Activated CD8-positive, alpha-beta memory T cell treated with anti-CD3 and anti-CD28 coated beads, Interleukin-2, amount 50 U/mL, for 24 hours (primary cell): ENCODE measurements around the gene LIF.

ENCODE experiments used
- DNase-seq: peaks from one replicate; pipeline ENCODE4 v3.0.0-alpha.2; 2020; ENCODE audit errors: extremely low read depth

Gene LIF

DNA sequence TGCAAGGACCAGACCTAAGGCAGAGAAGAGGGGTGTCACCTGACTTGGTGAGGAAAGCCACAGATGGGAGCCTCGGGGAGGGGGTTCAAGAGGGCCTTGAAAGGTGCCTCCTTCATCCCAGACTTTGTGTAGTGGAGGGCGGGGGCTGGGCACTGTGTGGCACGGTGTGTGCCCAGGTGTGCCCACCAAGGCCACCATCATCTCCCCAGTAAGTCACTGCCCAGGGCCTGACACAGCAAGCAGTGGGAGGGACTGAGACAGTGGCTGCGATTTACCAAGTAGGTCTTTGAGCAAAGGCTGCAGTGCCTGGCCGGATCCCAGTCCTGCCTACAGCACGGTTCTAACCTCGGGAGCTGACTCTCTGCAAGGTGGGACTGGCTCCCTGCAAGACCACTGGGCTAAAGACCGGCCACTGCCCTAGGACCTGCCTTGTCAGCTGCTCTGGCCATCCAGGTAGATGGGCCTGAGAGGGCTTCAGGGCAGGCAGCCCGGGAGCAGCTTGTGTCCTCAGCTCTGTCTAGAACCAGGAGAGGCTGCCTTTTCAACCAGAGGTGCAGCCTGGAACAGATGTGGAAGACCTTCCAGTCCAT, 18.7 kb upstream of the LIF start:
- no peak for DNase-seq

DNA sequence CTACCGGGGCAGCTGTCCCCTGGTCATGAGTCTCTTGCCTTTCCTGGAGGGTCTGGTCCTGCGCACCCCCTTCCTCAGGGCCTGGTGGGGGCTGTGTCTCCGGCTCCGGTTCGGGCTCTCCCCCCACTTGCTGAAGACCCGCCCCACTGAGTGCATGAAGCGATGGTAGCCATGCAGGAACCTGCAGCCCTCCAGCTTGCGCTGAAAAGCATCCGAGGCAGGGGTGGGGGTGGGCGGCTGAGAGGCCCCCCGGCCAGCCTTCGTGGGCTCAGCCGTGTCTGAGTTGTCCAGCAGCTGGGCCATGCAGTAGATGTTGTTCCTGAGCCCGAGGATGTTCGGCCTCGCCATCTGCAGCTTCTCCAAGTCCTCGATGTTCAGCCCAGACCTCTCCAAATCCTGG, 17.3 kb upstream of the LIF start:
- DNase-seq = no peak

DNA sequence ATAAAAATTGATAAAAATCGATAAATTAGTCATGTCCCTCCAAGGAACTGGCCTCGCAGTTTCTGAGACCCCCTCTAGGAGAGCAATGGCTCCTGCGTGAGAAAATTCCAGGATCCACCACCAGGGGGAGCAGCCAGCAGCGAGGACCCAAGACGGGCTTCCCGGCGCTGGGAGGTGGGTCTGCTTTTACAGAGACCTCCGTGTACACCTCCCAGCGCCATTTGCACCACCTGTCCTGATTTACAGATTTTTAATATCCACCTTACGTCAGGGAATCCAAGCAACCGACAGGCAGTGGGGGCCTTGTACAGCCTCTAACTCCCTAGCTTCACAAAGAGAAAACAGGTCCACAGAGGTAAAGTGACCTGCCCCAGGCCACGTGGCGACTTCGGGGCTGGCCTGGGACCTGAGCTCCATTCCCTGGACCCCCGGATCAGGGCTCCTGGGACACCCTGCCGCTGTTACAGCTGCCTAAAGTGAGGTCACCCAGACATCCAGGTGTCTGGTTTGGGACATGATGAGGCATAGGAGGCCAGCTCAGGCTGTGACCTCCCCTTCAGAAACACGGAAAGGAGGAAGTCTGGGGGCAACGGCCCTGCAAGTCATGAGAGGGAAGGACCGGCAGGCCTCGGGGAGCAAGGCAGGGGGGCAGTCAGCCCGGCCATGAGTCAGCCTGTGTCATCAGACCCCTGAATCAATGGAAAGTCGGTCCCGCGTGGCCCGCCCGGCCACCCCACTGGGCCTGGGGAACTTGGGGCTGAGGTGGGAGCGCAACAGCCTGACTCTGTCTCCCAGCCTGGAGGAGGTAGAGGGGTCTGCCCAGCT, 16.6 kb upstream of the LIF start:
- peak; percentile 60 for DNase-seq

DNA sequence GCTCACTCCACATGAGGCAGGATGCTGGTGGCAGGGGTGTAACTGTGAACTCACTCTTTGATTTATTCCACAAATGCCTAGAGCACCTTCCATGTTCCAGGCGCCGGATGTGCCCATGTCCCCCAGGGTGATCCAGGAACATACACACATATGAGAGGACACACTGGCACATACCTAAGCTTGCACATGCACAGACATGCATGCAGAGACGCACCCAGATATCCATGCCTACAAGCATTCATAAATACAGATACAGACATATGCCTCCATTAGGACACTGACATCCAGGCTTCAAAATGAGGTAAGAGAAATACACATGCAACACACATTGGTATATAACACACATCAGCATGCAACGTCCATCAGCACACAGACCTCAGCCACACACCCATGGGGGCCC, 15.6 kb upstream of the LIF start:
- no peak for DNase-seq

DNA sequence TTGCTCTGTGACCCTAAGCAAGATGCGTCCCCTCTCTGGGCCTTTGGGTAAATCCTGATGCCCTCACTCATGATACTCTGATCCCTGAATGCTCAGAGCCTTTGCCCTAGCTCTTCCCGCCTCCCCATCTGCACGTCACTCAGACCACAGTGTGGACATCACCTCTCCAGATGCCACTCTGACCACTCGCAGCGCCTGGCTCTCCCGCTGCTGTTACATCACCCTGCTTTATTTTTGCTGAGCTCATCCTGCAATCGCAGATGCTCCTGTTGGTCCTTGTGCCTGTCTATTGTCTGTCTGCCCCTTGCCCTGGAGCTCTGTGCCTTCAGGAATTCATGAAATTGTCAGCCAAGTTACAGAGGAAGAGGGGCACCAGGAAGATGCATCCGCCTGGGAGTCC, 14.6 kb upstream of the LIF start:
- DNase-seq = no peak

DNA sequence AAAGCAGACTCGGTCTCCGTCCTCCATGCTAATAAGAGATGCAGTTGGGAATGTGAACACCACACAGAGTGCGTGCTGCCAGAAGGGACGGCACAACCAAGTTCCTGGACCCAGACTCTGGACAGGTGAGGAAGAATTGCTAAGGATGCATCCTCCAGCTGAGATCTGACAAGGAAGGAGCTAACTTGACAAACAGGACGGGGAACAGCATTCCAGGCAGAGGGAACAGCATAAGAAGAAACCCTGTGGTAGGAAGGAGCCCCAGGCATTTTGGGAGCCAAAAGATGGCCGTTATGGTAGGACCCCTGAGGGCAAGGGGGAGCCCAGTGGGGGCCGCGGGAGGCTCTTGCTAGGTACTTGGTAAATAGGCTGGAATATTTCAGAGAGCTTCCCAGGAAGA, 14.1 kb upstream of the LIF start:
- DNase-seq = no peak

DNA sequence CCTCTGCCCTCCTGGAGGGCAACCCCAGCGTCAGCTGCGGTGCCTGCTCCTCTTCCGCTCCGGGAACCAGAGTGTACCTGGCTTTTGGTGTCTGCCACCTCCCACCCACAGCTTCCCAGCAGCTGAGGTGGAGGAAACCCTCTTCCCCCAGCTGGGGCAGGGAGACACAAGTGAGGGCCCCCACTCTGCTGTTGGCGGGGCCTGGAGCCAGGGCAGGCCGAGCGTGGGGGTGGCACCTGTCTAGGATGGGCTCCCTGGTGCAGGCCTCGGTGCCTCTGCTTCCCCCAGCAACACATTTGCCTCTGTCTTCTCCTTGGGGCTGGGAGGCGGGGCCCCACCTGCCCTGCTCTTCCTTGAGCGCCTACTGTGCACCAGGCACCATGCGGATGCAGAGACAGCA, 13.7 kb upstream of the LIF start:
- DNase-seq = no peak

DNA sequence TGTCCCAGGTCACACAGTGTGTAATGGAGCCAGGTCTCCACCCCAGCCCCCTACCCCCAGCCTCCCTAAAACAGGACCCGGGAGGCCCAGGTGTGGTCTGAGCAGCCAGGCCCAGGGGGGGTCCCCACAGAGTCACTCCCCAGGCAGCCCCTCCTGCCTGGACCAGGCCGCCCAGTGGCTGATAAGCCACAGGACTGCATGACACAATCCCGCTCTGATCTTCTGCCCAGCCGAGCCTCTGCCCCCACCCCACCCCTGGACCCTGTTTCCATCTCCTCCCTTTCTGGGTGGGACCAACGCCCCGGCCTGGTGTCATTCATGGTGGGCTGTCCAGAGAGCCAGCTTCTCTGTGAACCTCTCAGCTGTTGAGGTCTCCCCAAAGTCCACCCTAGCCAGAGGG, 7.8 kb upstream of the LIF start:
- no peak for DNase-seq

DNA sequence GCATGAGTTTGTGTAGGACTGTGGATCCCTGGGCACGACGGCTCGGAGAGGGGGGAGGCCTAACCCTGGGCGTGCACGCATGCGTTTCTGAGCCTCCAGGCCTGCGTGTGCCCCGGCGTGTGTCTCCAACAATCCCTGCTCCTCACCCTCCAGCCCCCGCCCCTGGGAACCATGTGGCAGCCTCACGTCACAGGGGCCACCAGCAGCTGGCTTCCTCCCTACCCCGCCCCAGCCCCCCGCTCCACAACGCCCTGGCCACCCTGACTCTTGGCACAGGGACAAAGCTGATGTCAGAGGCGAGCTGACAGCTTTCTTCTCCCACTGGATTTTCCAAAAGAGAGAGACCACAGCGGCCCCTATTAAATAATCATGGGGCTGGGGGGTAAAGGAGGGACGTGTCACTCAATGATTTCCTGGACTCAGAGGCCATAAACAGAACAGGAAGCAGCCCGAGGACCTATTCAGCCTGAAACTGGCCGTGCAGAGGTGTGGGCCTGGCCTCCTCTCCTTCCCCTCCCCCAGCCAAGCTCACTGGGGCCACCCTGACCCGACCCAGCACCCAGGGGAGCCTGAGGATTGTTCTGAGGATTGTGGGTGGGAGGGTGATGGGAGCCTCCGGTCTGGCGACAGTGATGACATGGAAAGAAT, 6.8 kb upstream of the LIF start:
- DNase-seq = no peak

DNA sequence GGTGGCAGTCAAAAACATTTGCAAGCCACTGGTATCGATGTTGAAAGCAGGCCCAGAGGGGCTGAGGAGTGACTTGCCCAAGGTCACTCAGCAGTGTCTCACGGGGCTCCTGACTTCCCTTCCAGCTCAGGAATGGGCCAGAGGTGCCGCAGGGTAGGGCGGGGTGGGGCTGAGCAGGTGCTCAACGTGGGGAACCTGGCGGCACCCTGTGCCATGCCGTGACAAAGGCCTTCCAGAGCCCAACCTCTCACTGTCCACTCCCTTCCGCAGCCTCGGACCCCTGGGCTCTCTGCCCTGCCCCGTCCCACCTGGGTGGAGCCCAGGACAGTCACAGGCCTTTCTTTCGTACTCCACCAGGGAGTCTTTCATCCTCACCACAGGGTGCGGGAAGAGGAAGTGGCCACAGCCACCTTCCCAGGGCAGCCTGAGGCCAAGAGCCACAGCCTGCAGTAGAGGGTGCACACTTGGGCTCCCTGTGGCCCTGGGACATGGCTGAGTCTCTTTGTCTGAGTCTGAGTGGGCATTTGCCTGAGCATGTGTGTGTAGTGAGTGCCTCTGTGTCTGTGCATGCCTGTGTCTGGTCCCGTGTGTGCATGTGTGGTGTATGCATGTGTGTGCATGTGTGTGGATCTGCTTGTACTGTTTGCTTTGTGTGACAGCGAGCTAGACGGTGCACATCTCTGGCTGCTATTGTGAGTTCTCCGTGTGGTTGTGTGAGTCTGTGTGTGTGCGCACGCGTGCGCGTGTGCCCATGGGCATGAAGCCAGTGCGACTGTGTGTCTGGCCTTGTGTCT, 6.0 kb upstream of the LIF start:
- no peak for DNase-seq

DNA sequence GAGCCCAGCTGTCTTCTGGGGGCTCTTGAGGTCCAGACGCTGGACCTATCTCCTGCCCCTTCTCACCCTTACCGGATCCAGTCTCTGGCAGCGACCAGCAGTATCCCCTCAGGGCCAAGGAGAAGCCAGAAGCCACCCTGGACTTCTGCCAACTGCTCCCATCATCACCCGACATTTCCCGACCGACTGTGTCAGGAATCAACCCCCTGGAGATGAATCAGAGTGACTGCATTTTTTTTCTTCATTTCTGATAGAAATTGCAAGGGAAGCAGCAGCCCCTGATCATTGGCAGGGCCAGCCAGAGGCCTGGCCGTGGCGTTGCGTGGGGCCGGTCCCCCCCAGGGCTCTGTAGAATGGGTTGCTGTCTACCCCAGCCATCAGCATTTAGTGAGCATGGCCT, 5.2 kb upstream of the LIF start:
- DNase-seq = no peak

DNA sequence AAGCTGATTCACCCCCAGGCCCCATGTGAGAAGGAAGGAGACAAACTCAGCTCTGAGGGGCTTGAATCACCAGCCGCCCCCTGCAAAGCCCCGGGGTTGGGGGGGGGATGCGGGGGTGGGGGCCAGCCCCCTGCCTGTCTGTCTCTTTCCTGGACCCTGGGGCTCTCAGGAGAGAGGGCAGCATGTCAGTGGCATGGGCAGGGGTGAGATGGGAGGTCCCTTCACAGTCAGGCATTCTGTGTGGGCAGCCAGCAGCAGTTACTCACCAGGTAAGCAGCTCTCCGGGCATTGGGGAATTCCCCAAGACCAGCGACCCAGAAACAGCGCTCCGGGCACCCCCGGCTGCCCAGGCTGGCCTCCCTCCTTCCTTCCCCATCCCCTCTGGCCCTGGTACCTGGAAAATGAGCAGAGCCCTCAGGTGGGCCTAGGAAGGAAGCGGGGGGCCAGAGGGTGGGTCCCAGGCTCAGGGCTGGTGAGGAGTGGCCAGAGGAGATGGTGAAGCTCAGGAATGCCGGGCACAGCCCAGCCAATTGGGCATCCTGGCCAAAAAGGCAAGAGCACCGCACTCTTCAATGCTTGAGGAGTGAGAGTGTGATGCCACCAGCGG, 4.2 kb upstream of the LIF start:
- no peak for DNase-seq

DNA sequence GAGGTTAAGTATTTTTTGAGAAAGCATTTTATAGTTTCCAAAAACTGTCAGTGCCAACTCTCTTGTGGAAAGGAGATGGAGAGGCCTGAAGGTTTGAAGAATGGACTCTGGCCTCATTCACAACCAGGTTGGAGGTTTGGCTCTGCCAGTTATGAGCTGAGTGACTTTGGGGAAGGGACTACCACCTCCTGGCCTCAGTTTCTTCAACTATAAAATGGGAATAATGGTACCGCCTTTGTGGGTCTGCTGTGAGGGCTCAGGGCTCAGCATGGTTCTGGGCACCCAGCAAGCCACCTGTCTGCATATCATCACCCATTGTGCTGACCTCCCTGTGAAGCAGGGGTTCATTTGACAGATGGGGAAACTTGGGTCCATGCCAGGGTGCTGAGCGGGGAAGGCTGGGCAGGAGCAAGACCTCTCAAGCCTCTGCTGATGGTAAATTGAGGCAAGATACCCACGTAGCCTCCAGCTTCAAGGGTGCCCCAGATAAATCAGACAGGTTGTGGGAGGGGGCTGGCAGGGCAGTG, 3.5 kb upstream of the LIF start:
- no peak for DNase-seq

DNA sequence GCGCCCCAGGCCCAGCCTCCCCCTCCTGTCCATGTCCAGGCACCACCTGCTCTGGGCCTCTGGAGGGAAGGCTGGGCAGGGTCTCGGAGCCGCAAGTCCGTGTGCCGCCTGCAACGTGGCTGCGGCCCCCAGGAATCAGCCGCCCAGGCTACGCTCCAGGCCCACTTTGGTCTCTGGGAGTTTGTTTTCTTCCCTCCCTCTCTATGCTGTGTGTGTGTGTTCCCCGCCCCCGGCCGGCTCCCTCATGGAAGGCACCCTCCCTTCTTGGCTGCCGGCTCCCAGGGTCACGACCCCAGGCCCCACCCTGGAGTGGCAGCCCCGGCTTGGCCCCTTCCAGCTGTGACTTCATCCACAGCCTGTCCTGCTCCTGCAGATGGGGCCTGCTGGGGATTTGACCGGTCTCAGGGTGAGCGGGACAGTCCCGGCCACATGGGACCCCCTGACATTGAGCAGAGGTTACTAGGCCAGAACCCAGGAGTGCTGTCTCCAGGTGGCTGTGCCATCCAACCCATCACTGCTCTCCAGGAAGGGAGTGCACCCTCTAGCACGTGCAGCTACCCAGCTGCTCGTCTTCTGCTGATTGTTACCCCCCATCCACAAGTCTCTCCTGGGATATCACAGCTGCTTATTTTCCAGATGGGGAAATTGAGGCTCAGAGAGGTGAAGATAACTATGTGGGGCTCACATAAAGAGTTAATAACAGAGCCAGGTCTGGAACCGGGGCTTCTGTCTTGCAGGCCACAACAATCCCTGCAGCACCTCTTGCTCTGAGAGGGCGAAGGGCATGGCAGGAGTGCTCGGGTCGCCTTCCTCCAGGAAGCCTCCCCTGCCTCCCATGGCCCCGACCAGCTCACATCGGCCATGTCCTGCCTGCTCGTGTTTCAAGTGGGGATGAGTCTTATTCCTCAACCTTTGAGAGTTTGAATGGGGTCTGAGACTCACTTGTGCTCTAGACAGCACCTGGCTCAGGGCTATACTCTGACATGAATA, 2.8 kb upstream of the LIF start:
- no peak for DNase-seq

DNA sequence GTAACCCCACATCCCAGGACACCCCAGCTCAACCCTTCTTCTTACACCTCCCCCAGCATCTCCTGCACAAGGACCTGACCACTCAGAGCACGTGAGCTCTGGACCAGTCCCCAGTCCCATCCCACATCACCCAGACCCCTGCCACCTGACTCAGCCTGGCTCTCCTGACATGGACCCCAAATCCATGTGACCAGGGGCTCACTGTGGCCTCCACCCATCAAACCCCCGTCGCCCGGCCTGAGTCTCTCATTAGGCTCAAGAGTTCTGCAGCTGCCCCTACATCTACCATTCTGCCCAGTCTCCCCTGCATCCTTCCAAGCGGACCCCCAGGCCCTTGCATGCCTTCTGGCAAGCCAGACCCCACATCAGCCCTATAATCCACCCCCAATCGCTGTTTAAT, 1.9 kb upstream of the LIF start:
- DNase-seq = no peak

DNA sequence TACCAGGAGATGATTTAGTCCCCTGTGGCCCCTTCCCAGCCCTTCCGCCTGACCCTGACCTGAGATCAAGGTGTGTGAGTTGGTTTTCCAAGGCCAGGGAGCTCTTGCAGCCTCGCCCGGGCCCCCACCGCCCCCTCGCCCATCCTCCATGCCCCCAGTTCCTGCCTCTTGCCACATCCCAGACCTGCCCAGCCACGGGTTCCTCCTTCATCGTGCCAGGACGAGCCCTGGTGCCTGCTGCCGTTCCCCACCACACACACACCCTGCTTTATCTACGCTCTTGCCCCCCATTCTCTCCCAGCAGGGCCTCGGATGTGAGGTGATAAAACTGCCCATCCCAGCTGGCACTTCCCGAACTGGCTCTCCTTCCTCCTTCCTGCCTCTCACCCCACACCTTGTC, 1.4 kb upstream of the LIF start:
- no peak for DNase-seq

DNA sequence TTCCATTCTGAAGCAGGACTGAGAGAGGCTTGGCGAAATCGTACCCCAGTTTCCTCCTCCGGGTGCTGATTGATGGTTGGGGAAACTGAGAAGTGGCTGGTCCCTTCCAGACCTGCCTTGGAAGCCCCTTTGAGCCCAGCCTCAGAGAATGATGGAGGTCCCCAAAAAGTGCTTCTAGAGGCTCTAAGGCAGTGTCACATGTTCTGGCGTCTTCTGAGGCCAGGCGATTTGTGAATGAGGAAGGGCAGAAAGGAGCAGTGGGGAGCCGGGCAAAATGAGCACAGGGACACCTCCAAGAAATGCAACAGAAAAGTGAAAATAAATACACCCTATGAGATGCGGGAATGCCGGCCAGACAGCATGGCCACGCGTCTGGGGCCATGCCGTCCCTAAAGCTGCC, 1.0 kb upstream of the LIF start:
- no peak for DNase-seq

DNA sequence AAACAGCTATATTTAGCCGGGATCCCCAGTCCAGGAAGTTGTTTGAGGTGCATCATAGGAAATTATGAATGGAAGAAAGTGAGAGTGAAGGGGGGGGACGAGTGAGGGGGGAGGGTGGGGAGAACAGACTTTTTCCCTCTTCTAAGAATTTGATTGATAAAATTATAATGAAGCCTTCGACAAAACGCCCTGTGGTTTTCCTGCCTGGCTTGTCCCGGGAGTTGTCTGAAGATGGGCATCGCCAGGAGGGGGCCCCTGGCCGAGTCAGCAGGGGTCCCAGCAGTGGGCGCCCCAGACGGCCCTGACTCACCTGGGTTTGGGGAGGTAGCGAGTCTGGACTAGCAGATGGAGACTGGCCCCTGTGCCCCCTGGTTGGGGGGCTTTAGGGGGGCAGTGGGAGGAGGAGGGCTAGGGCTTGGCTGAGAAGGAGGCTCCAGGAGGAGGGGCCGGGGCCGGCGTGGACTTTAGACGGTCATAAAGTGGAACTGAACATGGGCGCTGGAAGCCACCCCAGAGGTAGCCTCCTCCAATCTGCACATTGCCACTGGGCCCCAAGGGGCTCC, 336 bp upstream of the LIF start:
- no peak for DNase-seq

DNA sequence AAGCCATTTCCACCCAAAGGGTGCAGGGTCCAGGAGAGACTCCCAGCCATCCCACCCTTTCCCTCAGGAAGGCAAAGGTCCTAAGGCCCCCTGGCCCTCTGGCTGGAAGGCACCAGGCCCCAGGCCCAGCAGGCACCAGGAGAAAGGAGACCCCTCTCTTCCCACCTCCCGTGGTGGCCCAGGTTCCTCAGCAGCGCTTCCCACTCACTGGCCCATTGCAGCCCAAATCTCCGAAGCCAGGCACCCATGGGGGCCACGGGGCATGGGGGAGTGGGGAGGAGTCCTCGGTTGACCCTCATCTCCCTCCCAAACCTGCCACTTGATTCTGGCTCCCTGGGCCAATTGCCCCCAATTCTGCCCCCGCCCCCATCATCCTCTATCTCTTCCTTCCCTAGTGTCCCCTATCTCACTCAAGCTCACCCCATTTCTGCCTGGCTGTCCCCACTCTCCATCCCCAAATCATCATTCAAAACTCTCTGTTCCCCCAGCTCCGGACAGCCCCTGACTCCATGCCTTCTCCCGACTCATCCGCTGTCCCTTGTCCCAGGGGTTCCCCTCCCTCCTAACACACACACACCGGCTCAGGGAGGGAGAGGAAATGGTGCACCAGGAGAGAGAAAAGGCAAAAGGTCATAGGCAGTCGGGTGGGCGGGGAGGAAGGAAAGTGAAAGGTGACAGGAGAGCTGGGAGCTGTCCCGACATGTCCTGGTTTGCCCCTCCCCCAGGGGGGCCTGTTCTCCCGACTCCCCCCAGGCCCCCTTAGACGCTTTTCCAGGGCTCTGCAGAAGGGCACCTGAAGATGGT, 1.2 kb downstream of the LIF start:
- no peak for DNase-seq
